ENCODE data around the gene ST3GAL4. TPM values are rescaled to one million over a fixed set of nuclear protein-coding genes. Genes with fewer than 3 reads are reported as not detected.

ST3GAL4 gene
- total RNA-seq, 2 experiments from 2014 or later: 1.6 TPM

DNA sequence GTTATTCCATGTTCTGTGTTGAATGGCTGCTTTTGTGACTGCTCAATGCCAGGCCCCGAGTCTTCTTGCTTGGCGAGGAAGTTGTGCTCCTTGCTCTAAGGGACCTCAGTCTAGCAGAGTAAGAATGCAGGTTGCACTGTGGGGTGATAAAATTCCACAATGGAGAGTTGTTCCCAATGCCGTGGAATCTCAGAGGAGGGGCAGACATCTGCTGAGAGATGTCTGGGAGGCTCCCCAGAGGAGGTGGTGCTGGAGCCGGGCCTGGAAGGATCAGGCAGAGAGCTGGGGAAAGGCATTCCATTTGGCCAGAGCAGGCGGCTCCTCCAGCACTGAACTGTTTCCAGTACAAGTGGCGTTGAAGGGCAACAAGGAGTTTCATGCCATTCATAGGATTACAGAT, 55.2 kb downstream of the ST3GAL4 start:
- no peak for ATAC-seq (ENCODE audit: poor library complexity)
- ChIA-PET POLR2A (no interaction called here), CTCF (no interaction called here)
- Histone ChIP-seq H3K27ac (ENCODE audit: low read depth in 1 of 2, low read length in 2 of 2) (no peak overlapping the region), H3K4me3 (ENCODE audit: low read length) (no peak overlapping the region), H3K27me3 (ENCODE audit: control insufficient read depth in 1 of 2, insufficient read depth in 2 of 2, low read length in 2 of 2) (no peaks in the 10 kb centered on the region), H3K9me3 (ENCODE audit: control insufficient read depth in 1 of 2, insufficient read depth in 1 of 2, low read length in 2 of 2) (no peaks in the 10 kb centered on the region), H3K36me3 (ENCODE audit: insufficient read depth, low read length) (no peaks in the 10 kb centered on the region), H3K4me1 (ENCODE audit: insufficient read depth, low read length) (no peaks in the 10 kb centered on the region)
- intact Hi-C loops (cut with DNase I, micrococcal nuclease): no loop called here
- no peaks in the 10 kb centered on the region for H3K4me1 Mint-ChIP-seq (ENCODE audit: low read depth)
- no peak overlapping the region for H3K4me3 Mint-ChIP-seq
- H3K27ac Mint-ChIP-seq: no peak overlapping the region
- no peak for DNase-seq
- no peaks in the 10 kb centered on the region for H3K9me3 Mint-ChIP-seq
- H3K27me3 Mint-ChIP-seq: no peaks in the 10 kb centered on the region
- TF ChIP-seq, protein P1, sequence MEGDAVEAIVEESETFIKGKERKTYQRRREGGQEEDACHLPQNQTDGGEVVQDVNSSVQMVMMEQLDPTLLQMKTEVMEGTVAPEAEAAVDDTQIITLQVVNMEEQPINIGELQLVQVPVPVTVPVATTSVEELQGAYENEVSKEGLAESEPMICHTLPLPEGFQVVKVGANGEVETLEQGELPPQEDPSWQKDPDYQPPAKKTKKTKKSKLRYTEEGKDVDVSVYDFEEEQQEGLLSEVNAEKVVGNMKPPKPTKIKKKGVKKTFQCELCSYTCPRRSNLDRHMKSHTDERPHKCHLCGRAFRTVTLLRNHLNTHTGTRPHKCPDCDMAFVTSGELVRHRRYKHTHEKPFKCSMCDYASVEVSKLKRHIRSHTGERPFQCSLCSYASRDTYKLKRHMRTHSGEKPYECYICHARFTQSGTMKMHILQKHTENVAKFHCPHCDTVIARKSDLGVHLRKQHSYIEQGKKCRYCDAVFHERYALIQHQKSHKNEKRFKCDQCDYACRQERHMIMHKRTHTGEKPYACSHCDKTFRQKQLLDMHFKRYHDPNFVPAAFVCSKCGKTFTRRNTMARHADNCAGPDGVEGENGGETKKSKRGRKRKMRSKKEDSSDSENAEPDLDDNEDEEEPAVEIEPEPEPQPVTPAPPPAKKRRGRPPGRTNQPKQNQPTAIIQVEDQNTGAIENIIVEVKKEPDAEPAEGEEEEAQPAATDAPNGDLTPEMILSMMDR (IDR thresholded peaks at IDR 0.05): no peak
- H3K36me3 Mint-ChIP-seq (ENCODE audit: low read depth): no peaks in the 10 kb centered on the region

DNA sequence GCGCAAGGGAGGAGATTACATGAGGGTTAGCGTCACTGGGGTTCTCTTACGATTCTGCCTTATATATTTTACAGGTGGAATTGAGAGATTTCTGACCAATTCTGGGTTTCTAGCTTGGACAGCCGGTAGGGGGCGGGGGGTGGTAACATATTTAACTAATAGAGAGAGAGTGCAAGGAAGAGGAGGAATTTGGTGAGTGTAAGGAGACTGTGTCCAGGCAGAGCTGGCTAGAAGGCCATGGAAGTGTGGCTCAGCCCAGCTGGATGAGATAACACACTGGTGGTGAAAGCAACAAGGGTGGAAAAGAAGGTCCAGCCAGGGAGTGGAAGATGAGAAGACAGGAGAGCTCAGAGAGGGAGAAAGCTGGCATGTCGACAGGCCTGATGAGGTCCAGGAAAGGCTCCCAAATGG, 56.5 kb downstream of the ST3GAL4 start:
- Histone ChIP-seq H3K4me1 (ENCODE audit: insufficient read depth, low read length) (peaks cover 11% of the 10 kb centered on the region), H3K27ac (ENCODE audit: low read depth in 1 of 2, low read length in 2 of 2) (no peak overlapping the region), H3K36me3 (ENCODE audit: insufficient read depth, low read length) (no peaks in the 10 kb centered on the region), H3K4me3 (ENCODE audit: low read length) (no peak overlapping the region), H3K9me3 (ENCODE audit: control insufficient read depth in 1 of 2, insufficient read depth in 1 of 2, low read length in 2 of 2) (no peaks in the 10 kb centered on the region), H3K27me3 (ENCODE audit: control insufficient read depth in 1 of 2, insufficient read depth in 2 of 2, low read length in 2 of 2) (no peaks in the 10 kb centered on the region)
- intact Hi-C loops (cut with DNase I, micrococcal nuclease): no loop called here
- POLR2A ChIA-PET: no interaction called here
- Mint-ChIP-seq H3K4me1 (ENCODE audit: low read depth) (peaks cover 6% of the 10 kb centered on the region), H3K4me3 (no peak overlapping the region), H3K36me3 (ENCODE audit: low read depth) (no peaks in the 10 kb centered on the region), H3K9me3 (no peaks in the 10 kb centered on the region), H3K27ac (no peak overlapping the region), H3K27me3 (no peaks in the 10 kb centered on the region)
- CTCF ChIA-PET: no interaction called here
- DNase-seq: no peak
- TF ChIP-seq, protein P1 (IDR thresholded peaks at IDR 0.05): no peak
- no peak for ATAC-seq (ENCODE audit: poor library complexity)

DNA sequence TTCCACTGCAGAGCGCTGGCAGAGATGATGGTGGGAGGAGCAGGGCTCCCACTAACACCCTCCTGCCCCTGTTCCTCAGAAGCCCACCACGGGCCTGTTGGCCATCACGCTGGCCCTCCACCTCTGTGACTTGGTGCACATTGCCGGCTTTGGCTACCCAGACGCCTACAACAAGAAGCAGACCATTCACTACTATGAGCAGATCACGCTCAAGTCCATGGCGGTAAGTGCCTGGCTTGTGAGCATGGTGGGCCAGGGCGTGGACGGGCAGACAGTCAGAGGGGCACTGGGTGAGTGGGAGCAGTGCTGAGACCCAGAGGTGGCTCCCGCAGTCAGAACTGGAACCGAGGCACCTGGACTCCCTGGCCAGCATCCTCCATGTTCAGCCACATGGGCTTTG, 57.9 kb downstream of the ST3GAL4 start:
- H3K4me3 ChIP-seq (ENCODE audit: low read length): no peak overlapping the region
- Mint-ChIP-seq H3K4me1 (ENCODE audit: low read depth) (peaks cover 6% of the 10 kb centered on the region), H3K36me3 (ENCODE audit: low read depth) (no peaks in the 10 kb centered on the region), H3K27me3 (no peaks in the 10 kb centered on the region), H3K4me3 (no peak overlapping the region), H3K9me3 (no peaks in the 10 kb centered on the region), H3K27ac (no peak overlapping the region)
- no peaks in the 10 kb centered on the region for H3K36me3 ChIP-seq (ENCODE audit: insufficient read depth, low read length)
- POLR2A ChIA-PET: no interaction called here
- no peak overlapping the region for H3K27ac ChIP-seq (ENCODE audit: low read depth in 1 of 2, low read length in 2 of 2)
- CTCF ChIA-PET: no interaction called here
- no peak for DNase-seq
- TF ChIP-seq, protein P1 (IDR thresholded peaks at IDR 0.05): no peak
- no peaks in the 10 kb centered on the region for H3K9me3 ChIP-seq (ENCODE audit: control insufficient read depth in 1 of 2, insufficient read depth in 1 of 2, low read length in 2 of 2)
- H3K27me3 ChIP-seq (ENCODE audit: control insufficient read depth in 1 of 2, insufficient read depth in 2 of 2, low read length in 2 of 2): no peaks in the 10 kb centered on the region
- peaks cover 11% of the 10 kb centered on the region for H3K4me1 ChIP-seq (ENCODE audit: insufficient read depth, low read length)
- ATAC-seq (ENCODE audit: poor library complexity): no peak
- intact Hi-C loops (cut with DNase I, micrococcal nuclease): no loop called here
